AG09319 (cell line): ENCODE data around the gene CYP27B1.
A peak's percentile ranks its signal among the peaks of the same experiment; 100 is the strongest.

Source experiments
- DNase-seq: peaks from one replicate; pipeline ENCODE4 v3.0.0-alpha.2; 2010; ENCODE audit warnings: low read depth; ENCODE audit errors: extremely low read depth
- TF ChIP-seq, protein P1 (sequence below): IDR thresholded peaks from 2 replicates; pipeline ENCODE4 v1.5.1; 2011; ENCODE audit warnings: low read depth, mild to moderate bottlenecking, inconsistent platforms, low read length, moderate library complexity

CYP27B1 gene

DNA sequence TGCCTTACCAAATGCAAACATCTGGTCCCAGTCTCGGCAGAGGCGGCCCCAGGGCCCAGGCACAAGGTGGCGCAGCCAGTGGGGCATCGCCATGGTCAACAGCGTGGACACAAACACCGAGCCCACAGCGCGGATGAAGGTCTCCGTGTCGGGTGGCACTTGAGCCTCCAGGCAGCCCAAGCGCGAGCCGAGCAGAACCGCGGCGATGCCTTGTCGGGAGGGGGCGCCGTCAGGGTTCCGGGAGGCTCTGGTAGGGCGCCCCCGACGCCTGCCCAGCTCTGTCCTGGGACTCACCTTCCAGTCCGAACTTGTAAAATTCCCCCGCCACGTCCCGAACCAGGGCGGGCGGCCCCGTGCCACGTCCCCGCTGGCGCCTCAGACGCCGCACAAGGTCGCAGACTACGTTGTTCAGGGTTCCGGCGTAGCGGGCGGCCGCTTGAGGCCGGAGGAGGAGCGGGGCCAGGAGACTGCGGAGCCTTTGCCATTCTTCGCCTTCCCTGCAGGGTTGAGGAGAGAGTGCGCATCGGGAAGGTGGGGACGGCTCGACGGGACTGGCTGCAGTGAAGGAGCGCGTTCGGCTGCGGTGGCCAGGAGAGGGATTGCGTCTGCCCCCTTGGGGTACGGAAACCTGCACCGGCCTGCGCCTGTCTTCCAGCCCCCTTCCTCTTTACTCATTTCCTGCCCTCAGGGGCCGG lies 1.7 kb downstream of the CYP27B1 start:
- TF ChIP-seq, protein P1, sequence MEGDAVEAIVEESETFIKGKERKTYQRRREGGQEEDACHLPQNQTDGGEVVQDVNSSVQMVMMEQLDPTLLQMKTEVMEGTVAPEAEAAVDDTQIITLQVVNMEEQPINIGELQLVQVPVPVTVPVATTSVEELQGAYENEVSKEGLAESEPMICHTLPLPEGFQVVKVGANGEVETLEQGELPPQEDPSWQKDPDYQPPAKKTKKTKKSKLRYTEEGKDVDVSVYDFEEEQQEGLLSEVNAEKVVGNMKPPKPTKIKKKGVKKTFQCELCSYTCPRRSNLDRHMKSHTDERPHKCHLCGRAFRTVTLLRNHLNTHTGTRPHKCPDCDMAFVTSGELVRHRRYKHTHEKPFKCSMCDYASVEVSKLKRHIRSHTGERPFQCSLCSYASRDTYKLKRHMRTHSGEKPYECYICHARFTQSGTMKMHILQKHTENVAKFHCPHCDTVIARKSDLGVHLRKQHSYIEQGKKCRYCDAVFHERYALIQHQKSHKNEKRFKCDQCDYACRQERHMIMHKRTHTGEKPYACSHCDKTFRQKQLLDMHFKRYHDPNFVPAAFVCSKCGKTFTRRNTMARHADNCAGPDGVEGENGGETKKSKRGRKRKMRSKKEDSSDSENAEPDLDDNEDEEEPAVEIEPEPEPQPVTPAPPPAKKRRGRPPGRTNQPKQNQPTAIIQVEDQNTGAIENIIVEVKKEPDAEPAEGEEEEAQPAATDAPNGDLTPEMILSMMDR, result peak; percentile 37
- DNase-seq, result no peak

- DNase-seq, result no peak
- TF ChIP-seq, protein P1, result no peak
Observed at GRCh38 chr12:57764662-57765002, 2.2 kb downstream of the CYP27B1 start.

- no peak for DNase-seq
- TF ChIP-seq, protein P1, result no peak
Observed at GRCh38 chr12:57763881-57764661, 2.8 kb downstream of the CYP27B1 start.

GRCh38 chr12:57762463-57762862 lies 4.4 kb downstream of the CYP27B1 start:
- DNase-seq, result no peak
- TF ChIP-seq, protein P1, result no peak

DNA sequence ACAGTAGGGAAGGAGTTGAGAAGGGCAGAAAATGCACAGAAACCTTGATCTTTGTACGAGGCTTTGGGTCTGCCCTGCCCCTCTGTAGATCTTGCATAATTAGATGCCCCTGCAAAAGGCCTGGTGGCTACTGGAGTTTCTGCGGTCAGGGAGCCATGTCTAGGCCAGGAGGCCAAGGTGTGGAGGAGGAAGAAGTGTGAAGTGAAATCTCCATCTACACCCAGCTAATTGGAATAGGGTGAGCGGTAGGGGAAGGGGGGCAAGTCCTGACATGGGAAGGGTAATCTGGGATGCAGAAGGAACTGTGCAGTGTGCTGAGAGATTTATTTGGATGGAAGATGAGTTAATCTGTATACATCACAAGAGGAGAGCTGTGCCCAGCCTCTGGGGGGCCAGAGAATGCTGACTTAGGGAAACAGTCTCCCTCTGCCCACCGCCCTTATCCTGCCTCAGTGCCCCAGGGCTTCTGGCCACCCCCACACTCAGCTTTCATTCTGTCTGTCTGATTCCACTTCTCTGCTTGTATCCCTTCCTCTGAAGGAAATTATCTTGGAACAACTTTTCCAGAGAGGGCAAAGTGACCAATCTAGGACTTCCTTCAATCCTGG lies 5.4 kb downstream of the CYP27B1 start:
- TF ChIP-seq, protein P1, result no peak
- DNase-seq, result no peak

- TF ChIP-seq, protein P1, result no peak
- DNase-seq, result no peak
Observed at GRCh38 chr12:57760347-57760982, 6.4 kb downstream of the CYP27B1 start.
